Effector memory CD8-positive, alpha-beta T cell (primary cell): ENCODE results near the gene RPTOR.
A peak's percentile ranks its signal among the peaks of the same experiment; 100 is the strongest.

Experiments
- ATAC-seq: fragments of 150-1000 bp; cut with Tn5 transposase; replicated peaks from 2 replicates; pipeline ENCODE4 v1.10.0; 2021; ENCODE audit warnings: mild to moderate bottlenecking, moderate library complexity
- DNase-seq, 3 experiments: peaks; one replicate each; pipeline ENCODE4 v3.0.0; 2021
- H3K27ac Mint-ChIP-seq, 2 donors: one replicate each; pipeline ENCODE4 v1.8.0; 2022; ENCODE audit warnings: mild to moderate bottlenecking in 2 of 2, mixed read lengths in 2 of 2, moderate library complexity in 2 of 2
- H3K27me3 Mint-ChIP-seq, 2 donors: one replicate each; pipeline ENCODE4 v1.8.0; 2022; ENCODE audit warnings: mixed read lengths in 2 of 2
- H3K36me3 Mint-ChIP-seq: one replicate; pipeline ENCODE4 v1.8.0; 2022; ENCODE audit warnings: mild to moderate bottlenecking, moderate library complexity, mixed read lengths; ENCODE audit not compliant: insufficient read depth
- H3K4me1 Mint-ChIP-seq, 2 donors: one replicate each; pipeline ENCODE4 v1.8.0; 2022; ENCODE audit warnings: low read depth in 2 of 2, mixed read lengths in 2 of 2
- H3K4me3 Mint-ChIP-seq, 2 donors: one replicate each; pipeline ENCODE4 v1.8.0; 2022; ENCODE audit warnings: mild to moderate bottlenecking in 2 of 2, mixed read lengths in 2 of 2, moderate library complexity in 2 of 2
- H3K9me3 Mint-ChIP-seq, 2 donors: one replicate each; pipeline ENCODE4 v1.8.0; 2022; ENCODE audit warnings: mixed read lengths in 2 of 2

RPTOR gene

GRCh38 chr17:81006891-81007290, 462.3 kb downstream of the RPTOR start:
- DNase-seq (no peak), ATAC-seq (no peak)
- peaks cover 0 to 2% of the 10 kb centered on the region in 2 donors for H3K9me3 Mint-ChIP-seq
- peaks cover 4% of the 10 kb centered on the region for H3K36me3 Mint-ChIP-seq
- no peak overlapping the region for H3K4me3 Mint-ChIP-seq
- no peak overlapping the region for H3K27ac Mint-ChIP-seq
- peaks cover 10 to 12% of the 10 kb centered on the region in 2 donors for H3K4me1 Mint-ChIP-seq
- peaks cover 28 to 33% of the 10 kb centered on the region in 2 donors for H3K27me3 Mint-ChIP-seq

- Mint-ChIP-seq H3K36me3 (peaks cover 4% of the 10 kb centered on the region), H3K27me3 (peaks cover 28 to 31% of the 10 kb centered on the region in 2 donors), H3K9me3 (peaks cover 0 to 2% of the 10 kb centered on the region in 2 donors), H3K4me1 (peaks cover 6 to 8% of the 10 kb centered on the region in 2 donors), H3K4me3 (no peak overlapping the region), H3K27ac (no peak overlapping the region)
- DNase-seq (no peak), ATAC-seq (no peak)
Observed at GRCh38 chr17:81008140-81008539, 463.5 kb downstream of the RPTOR start.

GRCh38 chr17:81009136-81009535, 464.5 kb downstream of the RPTOR start:
- H3K4me1 Mint-ChIP-seq = peaks cover 4 to 6% of the 10 kb centered on the region in 2 donors
- no peak overlapping the region for H3K27ac Mint-ChIP-seq
- peaks cover 22% of the 10 kb centered on the region in 2 donors for H3K27me3 Mint-ChIP-seq
- H3K9me3 Mint-ChIP-seq = peaks cover 0 to 2% of the 10 kb centered on the region in 2 donors
- H3K36me3 Mint-ChIP-seq = peaks cover 4% of the 10 kb centered on the region
- DNase-seq = no peak
- ATAC-seq = no peak
- no peak overlapping the region for H3K4me3 Mint-ChIP-seq

- H3K4me1 Mint-ChIP-seq = no peaks in the 10 kb centered on the region
Observed at GRCh38 chr17:81010935-81011334, 466.3 kb downstream of the RPTOR start.

GRCh38 chr17:81011951-81012350, 467.3 kb downstream of the RPTOR start:
- Mint-ChIP-seq H3K4me3 (no peak overlapping the region), H3K9me3 (peaks cover 0 to 5% of the 10 kb centered on the region in 2 donors), H3K27me3 (peaks cover 3 to 5% of the 10 kb centered on the region in 2 donors), H3K4me1 (peaks cover 0 to 4% of the 10 kb centered on the region in 2 donors), H3K27ac (no peak overlapping the region), H3K36me3 (peaks cover 4% of the 10 kb centered on the region)
- ATAC-seq (no peak), DNase-seq (no peak)

More at GRCh38 chr17:81010935-81011334, 466.3 kb downstream of the RPTOR start:
- Mint-ChIP-seq H3K27me3 (peaks cover 11 to 15% of the 10 kb centered on the region in 2 donors), H3K4me3 (no peak overlapping the region), H3K27ac (no peak overlapping the region), H3K36me3 (peaks cover 4% of the 10 kb centered on the region), H3K9me3 (peaks cover 0 to 5% of the 10 kb centered on the region in 2 donors)
- ATAC-seq (no peak), DNase-seq (no peak)

- Mint-ChIP-seq H3K27ac (no peak overlapping the region), H3K4me3 (no peak overlapping the region)
Observed at GRCh38 chr17:81012574-81013447, 468.2 kb downstream of the RPTOR start.

GRCh38 chr17:81013642-81014041, 469.0 kb downstream of the RPTOR start:
- Mint-ChIP-seq H3K36me3 (peaks cover 4% of the 10 kb centered on the region), H3K9me3 (peaks cover 0 to 5% of the 10 kb centered on the region in 2 donors), H3K27me3 (no peaks in the 10 kb centered on the region), H3K27ac (no peak overlapping the region), H3K4me3 (no peak overlapping the region), H3K4me1 (peaks cover 11 to 12% of the 10 kb centered on the region in 2 donors)
- DNase-seq (no peak), ATAC-seq (no peak)

More at GRCh38 chr17:81012574-81013447, 468.2 kb downstream of the RPTOR start:
- peaks cover 4 to 9% of the 10 kb centered on the region in 2 donors for H3K4me1 Mint-ChIP-seq
- DNase-seq (no peak), ATAC-seq (no peak)
- H3K9me3 Mint-ChIP-seq = peaks cover 0 to 5% of the 10 kb centered on the region in 2 donors
- no peaks in the 10 kb centered on the region for H3K27me3 Mint-ChIP-seq
- H3K36me3 Mint-ChIP-seq = peaks cover 4% of the 10 kb centered on the region

GRCh38 chr17:81015136-81015535, 470.5 kb downstream of the RPTOR start:
- Mint-ChIP-seq H3K36me3 (peaks cover 4% of the 10 kb centered on the region), H3K27ac (peak overlapping the region in 1 of 2 donors; percentile 81), H3K4me3 (no peak overlapping the region), H3K27me3 (no peaks in the 10 kb centered on the region), H3K4me1 (peaks cover 16 to 17% of the 10 kb centered on the region in 2 donors), H3K9me3 (peaks cover 0 to 5% of the 10 kb centered on the region in 2 donors)
- no peak for ATAC-seq
- no peak for DNase-seq
